Activated effector memory CD4-positive, alpha-beta T cell treated with Interleukin-2 at 50 U/mL for 16 hours (primary cell): ENCODE results near the gene SEMA4D.
"Not testable (repeated sequence)": the region's sequence is repeated elsewhere in the genome, so short reads cannot be mapped to it uniquely, and the experiment has no call there.

Experiments used
- DNase-seq: peaks from one replicate; pipeline ENCODE4 v3.0.0-alpha.2; 2020

The SEMA4D gene

GRCh38 chr9:89480825-89481537 lies 16.9 kb downstream of the SEMA4D start:
- DNase-seq, result no peak

DNA sequence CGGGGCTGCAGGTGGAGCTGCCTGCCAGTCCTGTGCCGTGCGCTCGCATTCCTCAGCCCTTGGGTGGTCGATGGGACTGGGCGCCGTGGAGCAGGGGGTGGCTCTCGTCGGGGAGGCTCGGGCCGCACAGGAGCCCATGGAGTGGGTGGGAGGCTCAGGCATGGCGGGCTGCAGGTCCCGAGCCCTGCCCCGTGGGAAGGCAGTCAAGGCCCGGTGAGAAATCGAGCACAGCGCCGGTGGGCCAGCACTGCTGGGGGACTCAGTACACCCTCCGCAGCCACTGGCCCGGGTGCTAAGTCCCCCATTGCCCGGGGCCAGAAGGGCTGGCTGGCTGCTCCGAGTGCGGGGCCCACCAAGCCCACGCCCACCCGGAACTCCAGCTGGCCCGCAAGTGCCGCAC lies 17.5 kb downstream of the SEMA4D start:
- DNase-seq, result not testable (repeated sequence)

DNA sequence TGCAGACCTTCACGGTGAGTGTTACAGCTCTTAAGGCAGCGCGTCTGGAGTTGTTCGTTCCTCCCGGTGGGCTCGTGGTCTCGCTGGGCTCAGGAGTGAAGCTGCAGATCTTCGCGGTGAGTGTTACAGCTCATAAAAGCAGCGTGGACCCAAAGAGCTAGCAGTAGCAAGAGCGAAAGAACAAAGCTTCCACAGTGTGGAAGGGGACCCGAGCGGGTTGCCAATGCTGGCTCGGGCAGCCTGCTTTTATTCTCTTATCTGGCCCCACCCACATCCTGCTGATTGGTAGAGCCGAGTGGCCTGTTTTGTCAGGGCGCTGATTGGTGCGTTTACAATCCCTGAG lies 18.3 kb downstream of the SEMA4D start:
- DNase-seq, result not testable (repeated sequence)

DNA sequence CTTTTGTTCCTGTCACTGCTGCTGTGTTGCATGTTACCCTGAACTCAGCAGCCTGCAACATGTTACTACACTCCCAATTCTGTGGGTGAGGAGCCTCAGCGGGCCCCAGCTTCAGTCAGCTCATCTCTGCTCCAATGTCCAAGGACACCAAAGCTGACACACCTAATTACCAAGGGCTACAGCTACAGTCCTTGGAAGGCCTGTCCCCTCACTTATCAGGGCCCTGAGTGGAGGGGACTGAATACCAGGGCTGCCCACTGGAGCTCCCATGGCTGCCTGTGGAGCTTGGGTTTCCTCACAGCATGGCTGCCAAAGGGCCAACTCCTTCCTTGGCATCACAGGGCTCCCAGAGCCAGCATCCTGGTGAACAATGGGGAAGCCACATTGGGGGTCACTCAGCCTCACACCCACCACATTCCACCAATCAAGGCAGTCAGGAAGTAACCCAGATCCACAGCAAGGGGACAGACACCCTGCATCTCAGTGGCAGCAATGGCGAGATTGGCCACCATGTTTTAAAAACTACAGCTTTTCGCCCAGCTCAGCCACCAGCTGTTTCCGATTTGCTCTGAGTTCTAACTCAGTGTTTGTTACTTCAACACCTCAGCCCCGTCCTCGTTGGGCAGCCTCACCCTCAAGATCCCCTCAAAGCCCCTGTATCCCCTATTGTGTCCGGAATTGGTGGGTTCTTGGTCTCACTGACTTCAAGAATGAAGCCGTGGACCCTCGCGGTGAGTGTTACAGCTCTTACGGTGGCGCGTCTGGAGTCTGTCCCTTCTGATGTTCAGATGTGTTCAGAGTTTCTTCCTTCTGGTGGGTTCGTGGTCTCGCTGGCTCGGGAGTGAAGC lies 18.9 kb downstream of the SEMA4D start:
- no peak for DNase-seq

GRCh38 chr9:89477811-89478630 lies 19.9 kb downstream of the SEMA4D start:
- no peak for DNase-seq

DNA sequence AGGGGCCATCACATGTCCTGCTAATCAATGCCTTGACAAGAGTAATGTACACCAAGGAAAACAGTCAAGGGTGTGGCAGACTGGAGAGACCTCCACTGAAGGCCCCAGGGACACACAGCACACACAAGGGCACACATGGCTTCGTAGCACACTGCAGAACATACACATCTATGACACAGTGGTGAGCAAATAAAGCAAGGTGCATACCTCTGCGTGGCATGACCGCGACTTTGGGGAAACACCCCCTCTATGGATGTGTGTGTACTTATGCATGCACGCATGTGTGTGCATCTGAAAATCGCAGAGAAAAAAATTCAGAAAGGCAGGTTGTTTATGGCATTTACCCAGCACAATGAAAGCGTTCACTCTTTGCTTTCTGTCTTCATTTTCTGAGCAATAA lies 20.5 kb downstream of the SEMA4D start:
- DNase-seq, result no peak

DNA sequence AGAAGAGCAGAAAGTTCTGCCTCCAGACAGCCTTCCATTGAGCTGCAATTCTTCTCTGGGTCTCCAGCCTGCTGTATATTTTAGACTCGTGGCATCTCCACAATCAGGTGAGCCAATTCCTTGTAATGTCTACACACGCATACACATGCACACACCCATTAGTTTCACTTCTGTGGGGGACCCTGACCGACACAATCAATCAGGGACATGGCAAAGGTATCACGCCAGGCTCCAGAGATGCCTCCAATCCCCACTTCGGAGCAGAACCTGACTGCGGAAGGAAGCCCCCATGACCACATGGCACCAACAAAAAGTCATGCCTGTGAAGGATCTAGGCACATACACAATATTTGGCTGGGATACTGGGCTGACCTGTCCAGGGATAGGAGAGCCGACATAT lies 21.4 kb downstream of the SEMA4D start:
- no peak for DNase-seq

- no peak for DNase-seq
Observed at GRCh38 chr9:89475891-89476440, 21.9 kb downstream of the SEMA4D start.

GRCh38 chr9:89474939-89475338 lies 23.0 kb downstream of the SEMA4D start:
- no peak for DNase-seq

DNA sequence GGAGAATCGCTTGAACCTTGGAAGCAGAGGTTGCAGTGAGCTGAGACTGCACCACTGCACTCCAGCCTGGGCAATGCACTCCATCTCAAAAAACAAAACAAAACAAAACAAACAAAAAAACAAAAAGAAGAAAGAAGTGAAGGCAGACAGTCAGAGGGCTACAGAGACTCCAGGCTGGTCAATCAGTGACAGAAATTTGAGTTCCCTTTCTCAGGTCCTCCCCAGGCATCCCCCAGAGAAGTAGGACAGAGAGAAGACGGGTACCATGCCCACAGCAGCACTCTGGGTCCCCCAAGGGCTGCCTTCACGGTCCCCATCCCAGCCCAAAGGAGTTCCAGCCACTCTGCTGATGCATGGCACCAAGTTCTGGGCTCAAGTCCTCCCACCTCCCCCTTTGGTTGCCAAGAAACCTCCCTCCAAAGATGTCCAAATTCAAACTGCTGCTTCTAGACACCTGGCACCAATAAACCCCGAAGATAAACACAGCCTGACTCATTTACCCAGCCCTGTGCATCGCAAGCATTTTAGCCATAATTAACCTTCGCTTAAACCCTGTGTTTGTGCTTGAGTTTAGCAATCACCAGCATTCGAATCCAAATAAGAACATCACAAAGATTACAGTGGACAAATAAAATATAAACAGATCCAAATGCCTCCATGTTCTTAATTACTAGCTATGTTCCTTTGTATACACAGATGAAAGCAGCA lies 24.0 kb downstream of the SEMA4D start:
- DNase-seq, result no peak

GRCh38 chr9:89471796-89472320 lies 26.1 kb downstream of the SEMA4D start:
- not testable (repeated sequence) for DNase-seq

DNA sequence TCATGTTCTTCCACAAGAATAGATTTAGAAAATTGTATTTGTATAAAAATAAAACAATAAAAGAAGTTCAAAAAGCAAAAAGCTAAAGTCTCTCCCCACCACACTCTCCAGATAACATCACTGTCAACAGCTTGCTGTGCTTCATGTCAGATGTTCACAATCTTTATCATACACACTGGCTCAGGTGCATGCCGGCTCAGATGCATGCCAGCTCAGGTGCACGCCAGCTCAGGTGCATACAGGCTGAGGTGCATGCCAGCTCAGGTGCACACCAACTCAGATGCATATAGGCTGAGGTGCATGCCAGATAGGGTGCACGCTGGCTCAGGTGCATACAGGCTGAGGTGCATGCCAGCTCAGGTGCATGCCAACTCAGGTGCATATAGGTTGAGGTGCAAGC lies 26.5 kb downstream of the SEMA4D start:
- DNase-seq, result no peak

DNA sequence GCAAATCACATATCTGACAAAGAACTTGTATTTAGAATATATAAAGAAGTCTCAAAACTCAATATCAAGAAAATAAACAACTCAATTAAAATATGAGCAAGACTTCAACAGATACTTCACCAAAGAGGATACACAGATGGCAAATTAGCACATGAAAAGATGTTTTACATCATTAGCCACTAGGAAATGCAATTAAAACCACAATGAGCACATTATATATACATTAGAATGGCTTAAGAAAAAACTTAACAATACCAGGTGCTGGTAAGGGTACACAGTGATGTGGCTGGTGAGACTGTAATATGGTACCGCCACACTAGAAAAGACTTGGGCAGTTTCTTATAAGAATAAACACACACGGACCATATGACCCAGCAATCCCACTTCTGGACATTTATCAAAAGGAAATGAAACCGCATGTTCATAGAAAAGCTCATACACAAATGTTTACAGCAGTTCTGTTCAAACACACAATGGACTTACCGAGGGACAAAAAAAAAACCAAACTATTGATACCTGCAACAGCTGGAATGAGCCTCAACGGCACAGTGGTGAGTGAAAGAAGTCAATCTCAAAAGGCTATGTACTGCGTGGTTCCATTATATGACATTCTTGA lies 27.6 kb downstream of the SEMA4D start:
- DNase-seq, result no peak

GRCh38 chr9:89469003-89469402 lies 28.9 kb downstream of the SEMA4D start:
- no peak for DNase-seq

GRCh38 chr9:89468281-89468960 lies 29.5 kb downstream of the SEMA4D start:
- DNase-seq, result no peak

GRCh38 chr9:89467278-89467625 lies 30.7 kb downstream of the SEMA4D start:
- DNase-seq, result no peak

DNA sequence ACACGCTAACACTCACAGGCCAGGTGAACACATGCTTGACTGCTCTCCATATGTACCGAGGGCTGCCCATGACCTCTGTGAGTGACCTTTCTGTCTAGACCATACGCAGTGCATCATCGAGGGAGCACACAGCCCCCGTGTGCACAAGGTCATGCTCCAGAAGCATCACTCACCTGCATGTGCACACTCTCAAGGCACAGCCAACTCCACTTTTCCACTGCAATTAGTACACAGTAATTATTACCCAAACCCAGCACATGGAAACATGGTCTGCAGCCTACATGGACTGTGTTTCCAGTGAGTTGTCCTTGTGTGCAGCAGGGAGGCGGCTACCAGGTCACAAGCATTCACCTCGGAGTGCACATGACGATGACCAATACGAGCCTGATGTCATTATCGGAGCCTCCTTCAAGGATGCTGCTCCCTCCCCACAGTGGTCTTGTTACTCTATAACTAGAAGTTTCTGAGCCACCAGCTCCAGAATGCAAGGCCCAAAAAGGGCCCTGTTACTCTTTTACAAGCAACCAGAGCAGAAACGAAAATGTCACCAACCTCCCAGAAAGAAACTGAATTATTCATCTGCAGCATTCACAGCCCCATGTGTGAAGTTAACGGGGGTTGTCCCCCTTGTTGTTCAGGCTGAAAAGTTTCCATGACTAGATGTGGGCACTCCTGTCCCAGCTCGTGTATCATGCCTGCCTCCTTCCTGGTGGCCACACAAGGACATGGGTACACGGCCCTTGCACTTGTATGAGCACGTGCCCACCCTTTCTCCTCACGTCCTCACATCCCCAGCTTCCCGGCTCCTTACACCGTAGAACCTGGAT lies 31.2 kb downstream of the SEMA4D start:
- no peak for DNase-seq

- no peak for DNase-seq
Observed at GRCh38 chr9:89465726-89466308, 32.1 kb downstream of the SEMA4D start.

- DNase-seq, result no peak
Observed at GRCh38 chr9:89465001-89465451, 32.9 kb downstream of the SEMA4D start.
